Right lobe of liver (tissue), 6 donors: ENCODE results near the gene GRIK2. TPM values are rescaled to one million over a fixed set of nuclear protein-coding genes. Genes with fewer than 3 reads are reported as not detected.

ENCODE experiments used
- ATAC-seq, 4 donors: fragments of 200-7000 bp; cut with Tn5 transposase; one replicate each; pipeline ENCODE4 v1.9.1; 2020; ENCODE audit warnings: mild to moderate bottlenecking in 4 of 4, moderate library complexity in 4 of 4
- DNase-seq, 3 donors: peaks; one replicate each; pipeline ENCODE4 v3.0.0-alpha.2; 2020
- H3K27ac ChIP-seq, 3 donors: fragments of 200-600 bp; one replicate each; pipeline ENCODE4 v1.8.0; 2022
- H3K27me3 ChIP-seq, 2 donors: fragments of 200-600 bp; one replicate each; pipeline ENCODE4 v1.8.0; 2022
- H3K36me3 ChIP-seq, 4 donors: fragments of 200-600 bp; sonication (generic) in 1 of 4; one replicate each; pipeline versions ENCODE4 v1.5.1 to v1.8.0; 2017 to 2022; ENCODE audit warnings: control low read depth in 1 of 4
- H3K4me1 ChIP-seq, 4 donors: fragments of 200-600 bp; sonication (generic) in 1 of 4; one replicate each; pipeline versions ENCODE4 v1.5.1 to v1.8.0; 2017 to 2022; ENCODE audit warnings: control low read depth in 1 of 4
- H3K4me3 ChIP-seq, 3 donors: fragments of 200-600 bp; one replicate each; pipeline ENCODE4 v1.8.0; 2022
- H3K9me3 ChIP-seq, 4 donors: fragments of 200-600 bp; sonication (generic) in 1 of 4; one replicate each; pipeline versions ENCODE4 v1.5.1 to v1.8.0; 2017 to 2022; ENCODE audit warnings: control low read depth in 1 of 4
- CTCF ChIP-seq, 4 donors: fragments of 200-600 bp in 3 of 4; fragments of 450-650 bp in 1 of 4; IDR thresholded peaks; one replicate each; pipeline versions ENCODE4 v1.5.1 to v1.8.0; 2016 to 2022; ENCODE audit warnings: antibody characterized with exemption in 4 of 4, mild to moderate bottlenecking in 2 of 4
- POLR2A ChIP-seq: fragments of 450-650 bp; IDR thresholded peaks from one replicate; pipeline ENCODE4 v1.6.1; 2017; ENCODE audit warnings: antibody characterized with exemption, mild to moderate bottlenecking
- WGBS: methylation state at CpG from one replicate; pipeline ENCODE4 v1.1.6; 2018; ENCODE audit warnings: low coverage, low lambda C conversion rate; ENCODE audit not compliant: insufficient coverage; ENCODE audit errors: missing lambda C conversion rate; 5-methylcytosine and 5-hydroxymethylcytosine counted together
- intact Hi-C, 2 donors: fragments of 100-400 bp; cut with DNase I; formaldehyde crosslinking; loops; one replicate each; pipeline versions ENCODE4 v1.11.2 to v1.14.1; 2022
- total RNA-seq, 6 experiments: library from RNA; depleted of rRNA in 2 of 6; stranded (reverse); fragments of >200 nt in 2 of 6; fragmentation: NEBNext Ultra II Directional in 3 of 6; extraction: Animal tissue kit (Norgen Biotek cat#: 25700) in 3 of 6; gene quantifications; one replicate each; pipeline versions ENCODE4 v1.1.0 to v1.2.4, GENCODE V29; 2016 to 2023
- donor health status: DM: no; HTN: yes; CAD: no.
- donor health status: DM: no; HTN: no; CAD: no.
- donor health status: DM: no; HTN: no; CAD: no.
- donor health status: DM: no; HTN: yes; CAD: no.
- donor health status: DM: no; HTN: yes; CAD: no.

The GRIK2 gene
- total RNA-seq, 6 experiments from 2014 or later, result 0.04 to 0.24 (median 0.09) TPM; not detected in 3

- no peaks in the 10 kb centered on the region for H3K36me3 ChIP-seq
- no peaks in the 10 kb centered on the region for H3K27me3 ChIP-seq
- DNase-seq (no peak), ATAC-seq (no peak)
- no peak overlapping the region for H3K4me3 ChIP-seq
- TF ChIP-seq CTCF (IDR thresholded peaks at IDR 0.05), result no peak
- no peak for TF ChIP-seq POLR2A
- no peak overlapping the region for H3K27ac ChIP-seq
- no peaks in the 10 kb centered on the region for H3K9me3 ChIP-seq
- H3K4me1 ChIP-seq, result no peaks in the 10 kb centered on the region
- intact Hi-C loops, result no loop called here
These were observed 323.3 kb downstream of the GRIK2 start for GRCh38 chr6:101716810-101717209.

DNA sequence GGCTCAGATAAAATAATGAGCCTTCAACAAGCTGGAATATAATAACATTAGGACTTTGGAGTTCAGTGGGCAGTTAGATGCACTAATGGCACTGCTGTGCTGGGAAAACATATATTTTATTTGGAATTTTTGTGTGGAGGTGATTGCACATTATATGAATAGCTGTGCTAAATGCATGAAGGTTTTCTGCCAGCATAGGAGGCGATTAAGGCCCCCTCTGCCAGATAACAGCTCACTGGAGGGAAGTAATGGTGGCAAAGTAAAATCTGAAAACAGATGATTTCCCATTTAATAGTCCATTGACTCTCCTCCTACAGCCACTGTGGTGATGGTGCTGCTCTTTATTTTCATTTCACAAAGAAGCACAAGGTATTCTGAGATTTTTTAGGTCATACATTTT, 326.0 kb downstream of the GRIK2 start:
- no peaks in the 10 kb centered on the region for H3K4me1 ChIP-seq
- H3K27ac ChIP-seq, result no peak overlapping the region
- TF ChIP-seq CTCF (IDR thresholded peaks at IDR 0.05), result no peak
- H3K9me3 ChIP-seq, result no peaks in the 10 kb centered on the region
- no peak overlapping the region for H3K4me3 ChIP-seq
- ATAC-seq, result no peak
- intact Hi-C loops, result no loop called here
- no peaks in the 10 kb centered on the region for H3K27me3 ChIP-seq
- WGBS, result 60% methylated on average over 1 of the region's 1 CpG
- no peaks in the 10 kb centered on the region for H3K36me3 ChIP-seq
- DNase-seq, result no peak

- Histone ChIP-seq H3K27me3 (no peaks in the 10 kb centered on the region), H3K27ac (no peak overlapping the region), H3K9me3 (no peaks in the 10 kb centered on the region), H3K4me1 (no peaks in the 10 kb centered on the region), H3K36me3 (no peaks in the 10 kb centered on the region), H3K4me3 (no peak overlapping the region)
- 80% methylated on average over 1 of the region's 1 CpG for WGBS
- ATAC-seq (no peak), DNase-seq (no peak)
- intact Hi-C loops, result no loop called here
- no peak for TF ChIP-seq POLR2A
- no peak for TF ChIP-seq CTCF (IDR thresholded peaks at IDR 0.05)
These were observed 329.0 kb downstream of the GRIK2 start for GRCh38 chr6:101722471-101722870.

DNA sequence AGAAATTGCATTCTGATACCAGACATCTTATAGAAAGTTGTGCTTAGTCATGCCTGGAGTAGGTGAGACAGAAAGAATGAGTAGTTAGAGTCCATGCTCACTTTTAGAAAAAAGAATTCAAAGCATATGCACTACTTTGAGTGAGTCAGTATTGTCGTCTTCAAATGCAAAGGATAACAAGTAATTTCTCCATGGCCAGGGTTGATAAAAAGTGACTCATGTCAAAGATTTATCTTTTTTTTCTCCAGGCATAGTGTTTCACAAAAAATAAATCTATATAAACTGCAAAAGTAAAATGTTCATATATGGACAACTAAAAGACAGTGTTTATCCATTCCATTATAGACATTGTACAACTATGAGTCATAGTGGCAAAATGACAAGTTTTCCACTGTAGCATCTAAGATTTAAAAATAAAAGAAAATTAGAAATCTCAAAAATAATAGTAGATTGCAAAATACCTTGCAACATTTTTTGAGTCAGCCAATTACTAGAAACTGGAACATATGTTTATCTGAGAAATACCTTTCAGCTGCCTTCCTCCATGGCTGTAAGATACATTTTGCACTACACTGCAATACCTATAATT, 329.6 kb downstream of the GRIK2 start:
- no peak for DNase-seq
- ATAC-seq, result no peak
- H3K27me3 ChIP-seq, result no peaks in the 10 kb centered on the region
- no peak overlapping the region for H3K27ac ChIP-seq
- H3K36me3 ChIP-seq, result no peaks in the 10 kb centered on the region
- WGBS, result 56% methylated on average over 1 of the region's 1 CpG
- H3K4me3 ChIP-seq, result no peak overlapping the region
- TF ChIP-seq CTCF (IDR thresholded peaks at IDR 0.05) (no peak), POLR2A (no peak)
- intact Hi-C loops, result no loop called here
- H3K4me1 ChIP-seq, result no peaks in the 10 kb centered on the region
- H3K9me3 ChIP-seq, result no peaks in the 10 kb centered on the region

DNA sequence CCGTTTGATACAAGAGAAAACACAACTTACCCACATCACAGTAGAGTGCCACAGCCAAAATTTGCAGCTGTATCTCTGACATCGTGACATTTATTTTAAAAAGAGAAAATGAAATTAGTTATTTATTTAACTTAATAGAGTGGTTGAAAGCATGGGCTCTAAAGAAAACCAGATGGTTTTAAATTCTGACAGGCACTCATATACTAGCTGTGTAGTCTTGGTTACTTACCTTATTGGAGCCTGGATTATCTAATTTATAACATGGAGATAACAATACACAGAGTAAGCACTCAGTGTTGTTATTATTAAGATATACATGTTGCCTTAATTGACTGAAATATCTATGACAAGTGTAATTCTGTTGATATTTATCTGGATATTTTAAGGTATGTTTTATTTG, 334.9 kb downstream of the GRIK2 start:
- Histone ChIP-seq H3K27ac (no peak overlapping the region), H3K4me1 (no peaks in the 10 kb centered on the region), H3K27me3 (no peaks in the 10 kb centered on the region), H3K9me3 (no peaks in the 10 kb centered on the region), H3K4me3 (no peak overlapping the region), H3K36me3 (no peaks in the 10 kb centered on the region)
- no peak for TF ChIP-seq POLR2A
- no peak for TF ChIP-seq CTCF (IDR thresholded peaks at IDR 0.05)
- DNase-seq (no peak), ATAC-seq (no peak)
- WGBS, result 75% methylated on average over 2 of the region's 2 CpGs
- intact Hi-C loops, result no loop called here
